Endodermal cell (in vitro differentiated cells): Measurements from ENCODE around the gene ZCWPW1. TPM values are rescaled to one million over a fixed set of nuclear protein-coding genes. Genes with fewer than 3 reads are reported as not detected.
A peak's percentile ranks its signal among the peaks of the same experiment; 100 is the strongest.
"Not testable (repeated sequence)": the region's sequence is repeated elsewhere in the genome, so short reads cannot be mapped to it uniquely, and the experiment has no call there.

Experiments used
- DNase-seq: peaks from one replicate; pipeline ENCODE4 v3.0.0-alpha.2; 2017
- H3K27ac ChIP-seq: 2 replicates; pipeline ENCODE4 v1.5.1; 2013; ENCODE audit warnings: mild to moderate bottlenecking, low read depth, low read length, moderate library complexity
- H3K27me3 ChIP-seq: 2 replicates; pipeline ENCODE4 v1.6.1; 2013; ENCODE audit warnings: mild to moderate bottlenecking, low read length, moderate library complexity; ENCODE audit not compliant: insufficient read depth, control insufficient read depth, poor library complexity, severe bottlenecking
- H3K36me3 ChIP-seq: 2 replicates; pipeline ENCODE4 v1.7.0; 2013; ENCODE audit warnings: mild to moderate bottlenecking, low read length, moderate library complexity; ENCODE audit not compliant: control insufficient read depth, insufficient read depth
- H3K4me1 ChIP-seq: one replicate; pipeline ENCODE4 v1.7.0; 2013; ENCODE audit warnings: low read length; ENCODE audit not compliant: control insufficient read depth, insufficient read depth
- H3K4me3 ChIP-seq: 2 replicates; pipeline ENCODE4 v1.5.1; 2013; ENCODE audit warnings: mild to moderate bottlenecking, low read length, moderate library complexity
- H3K9ac ChIP-seq: 2 replicates; pipeline ENCODE4 v1.6.1; 2013; ENCODE audit warnings: mild to moderate bottlenecking, low read length, moderate library complexity; ENCODE audit not compliant: poor library complexity, severe bottlenecking; ENCODE audit errors: extremely low read depth
- H3K9me3 ChIP-seq: 2 replicates; pipeline ENCODE4 v1.6.1; 2013; ENCODE audit warnings: mild to moderate bottlenecking, low read length, moderate library complexity; ENCODE audit not compliant: control insufficient read depth
- H3K27ac Mint-ChIP-seq: 2 replicates; pipeline ENCODE4 v1.8.0; 2020; ENCODE audit warnings: mixed read lengths
- H3K27me3 Mint-ChIP-seq: 2 replicates; pipeline ENCODE4 v1.8.0; 2021; ENCODE audit warnings: mild to moderate bottlenecking, mixed read lengths; ENCODE audit not compliant: insufficient read depth
- H3K36me3 Mint-ChIP-seq: 2 replicates; pipeline ENCODE4 v1.8.0; 2020; ENCODE audit warnings: low read depth, mixed read lengths
- H3K4me1 Mint-ChIP-seq: 2 replicates; pipeline ENCODE4 v1.8.0; 2020; ENCODE audit warnings: mixed read lengths
- H3K4me3 Mint-ChIP-seq: 2 replicates; pipeline ENCODE4 v1.8.0; 2020; ENCODE audit warnings: mild to moderate bottlenecking, moderate library complexity, mixed read lengths
- H3K9me3 Mint-ChIP-seq: 2 replicates; pipeline ENCODE4 v1.8.0; 2020; ENCODE audit warnings: mild to moderate bottlenecking, mixed read lengths
- CTCF ChIP-seq: fragments of 200-600 bp; sonication (generic); conservative IDR thresholded peaks from 2 replicates; pipeline ENCODE4 v1.5.0; 2021; ENCODE audit warnings: antibody characterized with exemption, mild to moderate bottlenecking
- WGBS, 2 experiments: methylation state at CpG; one replicate each; pipeline versions ENCODE4 v1.1.5 to v1.1.7; 2013; ENCODE audit warnings: missing lambda C conversion rate in 2 of 2, mixed read lengths in 1 of 2; ENCODE audit not compliant: insufficient coverage in 1 of 2, insufficient read length in 1 of 2; 5-methylcytosine and 5-hydroxymethylcytosine counted together
- total RNA-seq, 2 donors: library from RNA; stranded (reverse); fragmentation: NEBNext Ultra II Directional in 1 of 2; extraction: Animal tissue kit (Norgen Biotek cat#: 25700) in 1 of 2; gene quantifications; 2 replicates in 1 of 2; 3 replicates in 1 of 2; pipeline ENCODE4 v1.2.1, GENCODE V29; 2021

Gene ZCWPW1
- total RNA-seq, 2 donors from 2014 or later = 1.9 to 2.3 TPM

DNA sequence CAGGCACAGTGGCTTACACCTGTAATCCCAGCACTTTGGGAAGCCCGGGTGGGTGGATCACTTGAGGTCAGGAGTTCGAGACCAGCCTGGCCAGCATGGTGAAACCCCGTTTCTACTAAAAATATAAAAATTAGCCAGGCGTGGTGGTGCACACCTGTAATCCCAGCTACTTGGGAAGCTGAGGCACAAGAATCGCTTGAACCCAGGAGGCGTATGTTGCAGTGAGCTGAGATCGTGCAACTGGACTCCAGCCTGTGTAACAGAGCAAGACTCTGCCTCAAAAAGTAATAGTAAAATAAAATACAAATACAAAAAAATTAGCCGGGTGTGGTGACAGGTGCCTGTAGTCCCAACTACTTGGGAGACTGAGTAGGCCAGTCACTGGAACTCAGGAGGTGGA, 10.2 kb upstream of the ZCWPW1 start:
- H3K4me1 ChIP-seq, H3K27me3 ChIP-seq, H3K27ac ChIP-seq, H3K9ac ChIP-seq, H3K27ac Mint-ChIP-seq, H3K27me3 Mint-ChIP-seq, H3K9me3 ChIP-seq, DNase-seq, H3K9me3 Mint-ChIP-seq, H3K4me3 Mint-ChIP-seq, H3K4me3 ChIP-seq: not testable (repeated sequence)
- WGBS, 2 experiments = 89 to 95% methylated on average over 4 to 8 of the region's 8 CpGs
- H3K36me3 ChIP-seq = peaks cover 30% of the 10 kb centered on the region
- Mint-ChIP-seq H3K4me1 (peaks cover 15% of the 10 kb centered on the region), H3K36me3 (peaks cover 16% of the 10 kb centered on the region)

DNA sequence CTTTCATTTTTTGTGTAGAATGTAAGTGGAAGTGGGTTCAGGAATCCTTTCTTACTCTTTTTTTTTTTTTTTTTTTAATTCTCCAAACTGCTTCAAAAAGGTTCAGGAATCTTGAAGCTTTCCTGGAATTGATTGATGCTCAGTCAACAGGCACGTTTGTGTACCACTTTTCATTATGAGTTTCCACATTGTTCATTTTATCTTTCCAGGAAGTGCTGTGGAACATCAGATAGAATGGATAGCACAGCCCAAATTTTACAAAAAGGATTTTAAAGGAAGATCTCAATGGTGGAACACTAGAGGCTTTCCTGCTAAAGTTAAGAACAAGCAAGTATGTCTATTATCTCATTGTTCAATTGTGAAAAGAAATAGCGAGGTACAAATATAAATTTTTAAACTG, 9.7 kb upstream of the ZCWPW1 start:
- Mint-ChIP-seq H3K4me3 (no peak overlapping the region), H3K27ac (no peak overlapping the region), H3K27me3 (no peaks in the 10 kb centered on the region), H3K9me3 (no peaks in the 10 kb centered on the region), H3K4me1 (peaks cover 20% of the 10 kb centered on the region), H3K36me3 (peaks cover 21% of the 10 kb centered on the region)
- Histone ChIP-seq H3K4me1 (peaks cover 8% of the 10 kb centered on the region), H3K9me3 (no peaks in the 10 kb centered on the region), H3K36me3 (peaks cover 36% of the 10 kb centered on the region), H3K27ac (no peak overlapping the region), H3K9ac (no peak overlapping the region), H3K4me3 (no peak overlapping the region), H3K27me3 (no peaks in the 10 kb centered on the region)
- 95 to 100% methylated on average over 2 of the region's 2 CpGs for WGBS, 2 experiments
- no peak for TF ChIP-seq CTCF
- no peak for DNase-seq

GRCh38 chr7:100437150-100438100, 8.9 kb upstream of the ZCWPW1 start:
- H3K4me1 ChIP-seq = peaks cover 9% of the 10 kb centered on the region
- H3K9me3 ChIP-seq = no peaks in the 10 kb centered on the region
- peaks cover 29% of the 10 kb centered on the region for H3K36me3 Mint-ChIP-seq
- no peak overlapping the region for H3K4me3 Mint-ChIP-seq
- no peak overlapping the region for H3K9ac ChIP-seq
- no peaks in the 10 kb centered on the region for H3K9me3 Mint-ChIP-seq
- H3K36me3 ChIP-seq = peaks cover 43% of the 10 kb centered on the region
- no peak overlapping the region for H3K27ac ChIP-seq
- no peak for TF ChIP-seq CTCF
- DNase-seq = no peak
- WGBS, 2 experiments = 95 to 96% methylated on average over 22 to 28 of the region's 28 CpGs
- no peaks in the 10 kb centered on the region for H3K27me3 ChIP-seq
- H3K27ac Mint-ChIP-seq = peak overlapping the region; percentile 44
- no peaks in the 10 kb centered on the region for H3K27me3 Mint-ChIP-seq
- H3K4me1 Mint-ChIP-seq = peaks cover 27% of the 10 kb centered on the region
- no peak overlapping the region for H3K4me3 ChIP-seq
